HG03342 (cell line): Measurements from ENCODE around the gene SCAMP4.

Experiments used
- ATAC-seq: cut with Tn5 transposase; IDR thresholded peaks from one replicate; pipeline ENCODE4 v1.9.1; 2021; ENCODE audit warnings: mild to moderate bottlenecking, moderate library complexity; ENCODE audit not compliant: unreplicated experiment

The SCAMP4 gene

DNA sequence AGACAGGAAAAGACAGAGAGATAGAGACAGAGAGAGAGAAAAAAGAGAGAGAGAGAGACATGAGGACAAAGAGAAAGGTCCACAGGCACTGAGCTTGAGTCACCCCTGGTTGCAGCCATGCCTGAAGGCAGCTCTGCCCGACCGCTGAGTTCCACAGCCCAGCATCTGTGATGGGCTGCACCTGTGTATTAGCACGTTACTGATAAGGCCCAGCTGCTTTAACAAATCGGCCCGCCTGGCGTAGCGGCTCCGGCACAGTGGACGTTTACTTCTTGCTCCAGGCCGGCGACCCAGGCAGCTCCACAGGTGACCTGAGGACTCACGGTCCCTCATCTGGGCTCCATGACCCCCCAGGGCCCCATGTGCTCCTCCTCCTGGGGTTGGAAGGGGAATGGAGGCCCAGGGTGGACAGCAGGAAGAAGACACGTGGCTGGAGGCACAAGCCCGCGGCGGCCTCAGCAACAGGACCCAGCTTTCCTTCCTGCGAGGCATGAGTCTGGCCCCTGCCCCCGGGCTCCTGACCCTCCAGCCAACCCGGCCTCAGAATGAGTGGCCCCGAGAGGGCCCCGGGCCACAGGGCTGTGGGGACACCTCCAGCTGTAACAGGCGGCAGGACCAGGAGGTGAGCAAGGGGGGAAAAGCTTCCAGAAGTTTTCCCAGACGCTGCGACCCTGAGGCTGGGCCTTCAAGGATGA, 31.9 kb downstream of the SCAMP4 start:
- ATAC-seq = no peak

DNA sequence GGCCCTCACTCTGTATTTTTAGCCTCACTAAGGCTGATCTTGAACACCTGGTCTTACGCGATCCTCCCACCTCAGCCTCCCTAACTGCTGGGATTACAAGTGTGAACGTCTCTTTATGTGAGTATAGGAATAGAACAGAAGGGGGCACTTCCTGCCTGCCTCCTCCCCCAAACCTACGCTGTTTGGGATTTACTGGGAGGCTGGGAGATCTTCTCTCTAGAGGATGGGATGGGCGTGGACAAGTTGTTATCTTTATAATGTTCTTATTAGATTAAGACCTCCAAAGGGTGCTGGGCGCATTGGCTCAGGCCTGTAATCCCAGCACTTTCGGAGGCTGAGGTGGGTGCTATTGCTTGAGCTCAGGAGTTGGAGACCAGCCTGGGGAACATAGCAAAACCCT, 32.9 kb downstream of the SCAMP4 start:
- ATAC-seq = no peak

DNA sequence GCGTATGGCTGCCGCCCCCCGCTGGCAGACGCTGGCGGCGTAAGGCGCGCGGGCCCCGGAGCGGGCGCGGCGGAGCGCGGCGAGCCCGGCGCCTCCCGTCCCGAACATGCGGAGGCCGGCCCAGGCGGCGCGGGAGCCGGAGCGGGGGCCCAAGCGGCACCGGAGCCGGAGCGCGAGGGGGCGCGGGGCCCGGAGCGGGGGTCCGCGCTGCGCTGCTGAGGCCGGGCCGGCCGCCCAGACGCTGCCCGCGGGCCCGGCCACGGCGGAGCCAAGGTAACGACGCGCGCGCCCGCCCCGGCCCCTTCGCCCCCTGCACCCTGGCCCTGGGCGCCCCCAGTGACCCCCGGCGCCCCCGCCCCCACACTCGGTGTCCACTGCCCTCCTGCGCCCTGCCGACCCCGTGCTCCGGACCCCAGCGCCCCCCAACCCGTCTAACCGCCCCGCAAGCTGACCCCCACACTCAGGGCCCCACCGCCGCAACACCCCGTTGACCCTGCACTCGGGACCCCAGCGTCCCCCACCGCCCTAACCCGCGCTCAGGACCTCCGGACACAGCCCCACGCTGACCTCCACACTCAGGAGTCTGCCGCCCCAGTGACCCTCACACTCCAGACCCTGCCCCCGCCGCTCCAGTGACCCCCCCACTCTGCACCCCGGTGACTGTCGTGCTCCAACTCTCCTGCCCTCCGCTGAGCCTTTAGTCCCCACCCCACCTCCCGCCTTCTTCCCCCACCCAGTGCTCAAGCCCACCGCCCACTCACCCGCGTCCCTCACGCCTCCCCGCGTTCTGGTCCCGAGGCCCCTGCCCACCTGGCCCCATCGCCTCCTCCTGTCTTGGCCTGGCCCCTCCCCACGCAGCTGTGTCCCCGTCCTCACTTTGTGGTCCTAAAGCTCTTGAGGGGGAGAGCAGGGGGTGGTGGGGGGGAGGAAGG, 36.2 kb downstream of the SCAMP4 start, which contains the start of gene CSNK1G2:
Gene CSNK1G2 (plus strand): TSS at position 27 of the 932 bp plus-strand sequence. CDS start 28,601 bp downstream, outside the sequence.
- ATAC-seq = peak; percentile 60

DNA sequence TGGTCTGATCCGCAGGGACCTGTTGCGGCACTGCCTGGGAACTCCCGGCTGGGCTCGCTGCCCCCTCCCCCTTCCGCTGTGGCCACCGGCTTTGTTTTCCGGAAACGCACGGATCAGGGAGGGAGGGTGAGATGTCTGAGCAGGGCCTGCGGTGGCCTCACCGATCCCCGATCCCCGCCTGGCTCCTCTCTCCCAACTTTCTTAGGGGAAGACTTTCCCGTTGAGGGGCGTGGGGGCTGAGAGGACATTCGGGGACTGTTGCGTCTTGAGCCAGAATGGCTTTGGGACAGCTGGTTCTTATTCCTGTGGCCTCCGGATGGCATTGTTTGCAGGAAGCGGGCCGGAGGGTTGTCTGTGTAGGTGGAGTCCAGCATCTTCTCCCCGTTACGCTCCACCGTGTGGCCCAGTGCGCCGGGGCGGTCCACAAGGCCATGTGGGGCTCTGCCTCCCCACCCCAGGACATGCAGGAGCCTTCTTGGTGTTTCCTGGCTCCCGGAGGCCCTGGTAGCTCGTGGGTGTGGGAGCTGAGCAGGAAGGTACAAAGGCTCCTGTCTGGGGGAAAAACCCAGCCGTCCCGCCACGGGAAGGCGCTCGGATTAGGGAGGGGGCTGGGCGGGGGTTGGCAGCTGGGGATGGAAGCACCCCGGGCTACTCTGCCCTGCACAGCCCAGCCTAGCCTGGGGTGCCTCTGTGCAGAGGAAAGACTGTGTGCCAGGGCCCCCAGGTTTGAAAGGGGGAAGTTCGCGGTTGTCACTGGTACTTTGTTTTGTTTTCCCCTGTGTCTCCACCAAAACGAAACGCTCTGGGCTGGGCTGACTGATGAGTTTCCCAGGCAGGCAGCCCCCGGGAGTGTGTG, 37.1 kb downstream of the SCAMP4 start:
- no peak for ATAC-seq

DNA sequence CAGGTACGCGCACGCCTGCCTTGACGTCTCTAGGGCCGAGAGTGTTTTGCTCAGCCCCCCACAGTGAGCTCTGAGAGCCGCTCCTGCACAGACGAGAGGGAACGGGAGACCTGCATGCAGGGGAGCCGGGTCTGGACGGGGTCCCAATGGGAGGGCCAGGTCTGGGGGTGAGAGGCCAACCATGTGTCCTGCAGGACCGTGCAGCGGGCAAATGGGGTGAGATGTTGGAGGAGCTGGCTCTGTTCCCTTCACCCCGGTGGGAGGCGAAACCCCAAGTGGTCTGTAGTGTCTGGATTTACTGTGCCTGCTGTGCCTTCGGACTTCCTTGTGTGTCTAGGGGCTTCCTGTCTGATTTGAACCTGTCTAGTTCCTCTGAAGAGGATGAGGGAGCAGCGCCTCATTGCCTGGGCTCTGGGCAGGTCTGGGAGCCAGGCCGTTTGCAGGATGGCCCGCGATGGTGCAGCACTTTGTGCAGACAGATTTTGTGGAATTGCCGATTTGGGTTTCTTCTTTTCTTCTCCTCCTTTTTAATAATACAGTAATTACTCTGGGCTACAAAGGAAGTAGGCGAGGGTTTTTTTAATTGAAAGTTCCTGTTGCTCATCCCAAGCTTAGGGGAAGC, 37.8 kb downstream of the SCAMP4 start:
- ATAC-seq = no peak

DNA sequence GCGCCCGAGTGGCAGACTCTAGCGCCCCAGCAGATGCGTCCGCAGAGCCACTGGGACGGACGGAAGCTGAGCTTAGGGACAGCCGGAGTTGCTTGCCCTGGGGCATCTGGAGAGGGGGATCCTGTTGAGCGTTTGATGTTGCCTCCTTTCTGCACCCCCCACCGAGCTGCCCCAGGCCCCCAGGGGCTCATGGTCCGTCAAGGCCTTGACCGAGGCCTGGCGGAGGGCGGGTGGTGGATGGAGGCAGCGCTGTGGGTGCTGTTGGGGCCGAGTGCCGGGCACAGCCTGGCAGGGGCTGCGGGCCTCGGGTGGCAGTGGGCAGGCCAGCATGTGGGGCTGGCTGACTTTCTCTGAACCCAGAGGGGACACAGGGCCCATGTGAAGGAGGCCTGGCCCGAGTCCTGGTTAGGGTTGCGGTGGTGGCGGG, 38.5 kb downstream of the SCAMP4 start:
- ATAC-seq = no peak

DNA sequence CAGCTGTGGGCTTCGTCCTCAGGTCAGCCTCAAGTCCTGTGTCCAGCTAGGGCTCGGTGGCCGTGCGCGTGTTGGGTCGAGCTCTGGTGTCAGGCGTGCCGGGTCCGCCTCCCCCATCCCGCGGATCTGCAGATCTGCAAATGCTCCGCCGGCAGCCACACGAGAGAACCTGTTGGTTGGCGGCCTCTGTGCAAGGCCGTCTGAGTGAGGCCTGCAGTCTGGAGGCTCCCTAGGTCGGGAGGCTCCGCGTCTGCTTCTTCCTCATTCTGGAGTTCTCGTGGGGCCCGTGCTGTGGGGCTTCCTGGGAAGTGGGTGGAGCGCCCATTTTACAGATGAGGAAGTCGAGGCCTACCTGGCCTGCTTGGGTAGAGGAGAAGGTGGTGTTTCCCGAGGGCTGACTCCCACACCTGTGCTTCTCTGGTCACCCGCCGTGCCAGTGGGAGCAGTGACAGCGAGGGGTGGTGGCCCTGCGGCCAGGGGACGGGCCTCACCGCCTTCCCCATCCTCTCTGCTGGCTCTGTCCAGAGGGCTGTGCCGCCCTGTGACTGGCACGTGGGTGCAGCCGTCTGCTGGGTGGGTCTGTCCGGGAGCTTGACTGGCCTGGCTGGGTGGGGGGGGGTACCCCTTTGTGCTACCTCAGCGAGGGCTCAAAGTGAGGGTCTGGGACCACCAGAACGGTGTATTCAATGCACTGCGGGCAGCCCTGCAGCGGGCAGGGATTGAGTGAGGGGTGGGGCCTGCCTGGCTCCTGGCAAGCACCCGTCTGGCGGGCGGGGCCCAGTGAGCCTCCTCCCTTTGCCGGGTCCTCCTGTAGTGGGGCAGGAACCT, 39.1 kb downstream of the SCAMP4 start:
- ATAC-seq = no peak

DNA sequence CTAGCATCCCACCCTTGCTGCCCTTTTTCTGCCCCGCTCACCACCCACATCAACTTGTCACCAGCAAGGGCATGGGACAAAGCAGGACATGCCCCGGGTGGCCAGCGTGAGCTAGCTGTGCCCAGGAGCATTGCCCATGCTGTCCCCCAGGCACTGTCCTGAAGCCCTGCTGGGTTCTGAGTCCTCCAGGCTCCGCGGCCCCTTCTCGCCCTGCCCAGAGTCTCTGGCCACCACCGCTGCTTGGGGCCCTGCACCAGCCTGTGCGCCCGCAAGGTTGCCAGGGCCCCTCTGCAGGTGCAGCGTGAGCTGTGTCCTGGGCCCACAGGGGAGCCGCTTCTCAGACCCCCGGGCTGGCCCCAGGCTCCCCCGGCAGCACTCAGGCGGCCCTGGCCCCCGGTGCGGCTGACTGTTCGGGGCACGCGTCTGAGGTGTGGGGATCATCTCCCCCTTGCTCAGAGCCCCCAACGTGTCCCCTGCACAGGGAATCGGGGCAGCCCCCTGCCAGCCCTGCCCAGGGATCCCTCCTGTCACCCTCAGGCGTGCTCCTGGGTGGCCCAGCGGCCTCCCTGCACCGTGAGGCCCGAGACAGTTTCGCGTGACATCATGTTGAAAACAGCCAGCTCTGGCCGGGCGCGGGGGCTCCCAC, 39.8 kb downstream of the SCAMP4 start:
- ATAC-seq = no peak

DNA sequence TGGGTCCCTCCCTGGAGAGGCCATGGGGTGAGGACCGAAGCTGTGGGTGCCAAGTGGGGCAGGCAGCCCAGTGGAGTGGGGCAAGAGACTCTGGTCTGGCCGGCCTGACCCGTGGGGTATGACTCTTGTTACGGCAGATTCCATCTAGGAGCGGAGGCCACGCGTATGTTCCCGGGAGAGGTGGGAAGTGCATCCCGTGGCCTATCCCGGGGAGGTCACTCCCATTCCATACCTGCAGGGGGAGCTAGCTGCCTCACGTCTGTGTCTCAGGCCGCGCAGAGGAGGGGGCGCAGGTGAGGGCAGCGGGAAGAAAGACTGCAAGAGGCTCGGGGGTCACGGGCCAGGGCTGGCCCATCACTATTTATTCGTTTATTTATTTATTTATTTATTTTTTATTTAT, 40.7 kb downstream of the SCAMP4 start:
- ATAC-seq = no peak

DNA sequence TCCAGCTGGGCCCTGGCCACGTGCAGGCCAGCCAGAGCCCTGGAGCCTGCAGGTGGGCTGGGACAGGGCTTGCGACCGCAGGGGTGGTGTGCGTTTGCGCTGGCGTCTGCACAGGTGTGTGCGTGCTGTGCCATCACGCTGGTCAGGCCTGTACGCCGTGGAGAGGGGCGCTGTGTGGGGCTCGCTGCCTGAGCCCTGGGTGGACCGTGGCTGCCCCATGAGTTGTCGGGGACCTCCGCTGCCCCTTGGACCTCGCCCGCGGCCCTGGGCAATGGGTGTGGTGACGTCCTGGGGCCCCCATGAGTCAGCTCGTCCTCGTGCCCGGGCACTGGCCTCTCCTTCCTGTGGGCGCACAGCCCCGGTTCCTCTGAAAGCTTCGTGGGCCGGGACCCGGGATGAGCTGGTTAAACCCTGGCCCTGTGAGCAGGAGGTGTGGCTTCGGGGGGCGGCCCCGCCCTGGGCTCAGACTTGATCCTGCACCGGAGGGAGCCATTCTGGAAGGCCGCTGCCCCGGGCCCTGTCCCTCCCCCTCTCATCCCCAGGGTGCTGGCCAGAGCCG, 42.5 kb downstream of the SCAMP4 start:
- no peak for ATAC-seq

DNA sequence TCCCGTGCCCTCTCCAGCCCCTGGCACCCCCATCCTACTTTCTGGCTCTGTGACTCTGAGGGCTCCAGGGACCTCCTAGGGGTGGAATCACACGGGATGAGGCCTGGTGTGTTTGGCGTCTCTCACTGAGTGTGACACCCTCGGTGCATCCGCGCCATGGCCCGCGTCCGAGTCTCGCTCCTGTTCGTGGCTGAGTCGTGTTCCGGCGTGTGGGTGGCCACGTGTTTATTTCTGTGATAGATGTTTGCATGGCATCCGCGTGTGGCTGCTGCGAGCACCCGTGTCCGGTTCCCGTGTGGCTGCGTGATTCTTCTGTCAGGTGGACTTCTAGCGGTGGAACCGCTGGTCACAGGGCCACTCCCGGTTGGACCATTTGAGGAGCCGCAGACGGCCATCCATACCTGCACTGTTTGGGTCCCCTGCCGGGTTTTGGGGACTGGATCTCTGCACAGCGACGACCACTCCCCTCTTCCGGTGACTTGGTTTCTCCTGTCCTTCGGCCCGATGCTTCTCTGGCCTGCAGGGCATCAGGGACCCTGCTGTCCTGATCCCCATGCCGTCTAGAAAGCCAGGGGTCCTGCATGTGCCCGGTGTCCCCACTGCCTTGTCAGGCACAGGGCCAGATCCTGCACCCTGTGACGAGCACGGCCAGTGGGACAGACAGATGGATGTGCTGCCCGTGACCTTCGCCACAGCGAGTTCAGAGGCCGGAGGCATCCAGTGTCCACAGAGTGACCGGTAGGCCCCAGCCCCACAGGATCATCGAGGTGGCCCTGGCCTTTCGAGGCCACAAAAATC, 44.3 kb downstream of the SCAMP4 start:
- ATAC-seq = no peak

DNA sequence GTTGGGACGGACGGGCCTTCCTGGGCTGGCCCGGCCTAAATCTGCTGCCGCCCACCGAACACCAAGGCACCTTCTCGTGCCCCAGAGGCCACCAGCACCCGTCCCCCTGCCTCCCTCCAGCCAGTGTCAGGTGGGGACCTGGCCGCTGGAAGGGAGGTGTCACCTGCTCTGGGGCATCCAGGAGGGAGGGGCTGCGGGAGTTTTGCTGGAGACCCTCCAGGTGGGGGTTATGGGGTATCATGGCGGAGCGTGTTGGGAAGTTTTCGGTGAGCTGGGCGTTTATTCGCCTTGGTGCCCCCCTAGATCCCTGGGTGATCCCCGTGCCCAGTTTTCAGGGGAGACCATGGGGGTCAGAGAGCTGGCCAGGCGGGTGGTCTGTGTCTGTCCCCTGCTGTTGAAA, 45.4 kb downstream of the SCAMP4 start:
- no peak for ATAC-seq

DNA sequence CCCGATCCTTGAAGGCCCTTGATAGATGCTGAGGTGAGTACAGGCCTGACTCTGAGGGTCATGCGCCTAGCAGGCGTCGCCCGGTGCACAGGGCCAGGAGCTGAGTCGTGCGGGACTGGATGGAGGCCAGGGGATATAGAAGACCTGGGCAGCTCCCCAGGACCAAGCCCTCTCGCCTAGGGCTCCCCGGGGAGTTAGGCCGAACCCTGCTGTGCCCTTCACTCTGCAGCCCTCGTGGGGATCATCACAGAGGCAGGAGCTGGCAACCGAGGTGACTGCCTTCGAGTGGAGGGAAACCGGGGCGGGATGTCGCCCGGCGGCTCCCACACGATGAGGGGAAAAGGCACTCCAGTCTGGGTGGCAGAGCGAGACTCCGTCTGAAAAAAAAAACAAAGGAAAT, 47.4 kb downstream of the SCAMP4 start:
- ATAC-seq = no peak

DNA sequence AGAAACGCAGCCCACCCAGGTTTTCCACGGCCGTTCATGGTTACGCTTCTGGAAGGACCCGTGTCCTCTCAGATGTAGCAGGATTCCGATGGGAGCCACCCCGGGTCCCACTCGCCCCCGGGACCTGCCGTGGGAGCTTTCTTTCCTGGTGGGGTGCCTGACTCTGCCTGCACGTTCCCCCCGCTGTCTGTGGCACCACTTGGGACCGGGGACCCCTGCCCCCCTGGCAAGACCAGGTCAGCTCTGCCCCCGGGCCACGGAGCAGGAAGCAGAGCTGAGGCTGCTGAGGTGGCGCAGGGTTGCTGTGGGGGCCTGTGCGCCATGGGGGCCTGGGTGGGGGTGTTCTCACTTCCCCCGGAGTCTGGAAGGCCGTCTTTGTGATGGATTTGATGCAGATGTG, 47.8 kb downstream of the SCAMP4 start:
- ATAC-seq = no peak

DNA sequence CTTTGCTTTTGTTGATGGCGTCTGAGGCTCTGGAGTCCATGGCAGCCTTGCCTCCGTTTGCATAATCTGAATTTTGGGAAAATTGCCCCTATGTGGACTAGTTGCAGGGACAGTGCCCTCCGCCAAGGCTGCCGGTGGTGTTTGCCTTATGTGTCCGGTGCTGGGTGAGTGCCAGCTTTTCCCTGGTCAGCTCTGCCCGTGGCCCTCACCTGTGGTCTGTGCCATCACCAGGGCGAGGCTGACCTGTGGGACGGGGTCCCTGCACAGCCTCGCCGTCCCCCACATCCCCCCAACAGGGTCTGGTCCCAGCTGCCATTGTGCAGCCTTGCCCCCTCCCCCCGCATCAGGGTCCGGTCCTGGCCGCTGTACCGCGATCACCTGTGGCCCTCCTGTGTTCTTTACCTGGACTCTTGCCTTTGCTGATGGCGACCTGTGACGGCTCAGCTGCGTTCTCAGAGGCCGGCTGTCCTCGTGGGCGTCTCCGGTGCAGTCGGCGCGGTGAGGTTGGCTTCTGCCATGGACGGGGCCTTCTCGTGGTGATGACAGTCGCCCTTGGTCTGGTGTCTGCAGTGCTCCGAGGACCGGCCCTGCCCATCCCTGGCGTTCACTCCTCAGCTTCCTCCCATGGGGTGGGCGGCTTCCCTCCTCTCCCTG, 48.4 kb downstream of the SCAMP4 start:
- no peak for ATAC-seq

DNA sequence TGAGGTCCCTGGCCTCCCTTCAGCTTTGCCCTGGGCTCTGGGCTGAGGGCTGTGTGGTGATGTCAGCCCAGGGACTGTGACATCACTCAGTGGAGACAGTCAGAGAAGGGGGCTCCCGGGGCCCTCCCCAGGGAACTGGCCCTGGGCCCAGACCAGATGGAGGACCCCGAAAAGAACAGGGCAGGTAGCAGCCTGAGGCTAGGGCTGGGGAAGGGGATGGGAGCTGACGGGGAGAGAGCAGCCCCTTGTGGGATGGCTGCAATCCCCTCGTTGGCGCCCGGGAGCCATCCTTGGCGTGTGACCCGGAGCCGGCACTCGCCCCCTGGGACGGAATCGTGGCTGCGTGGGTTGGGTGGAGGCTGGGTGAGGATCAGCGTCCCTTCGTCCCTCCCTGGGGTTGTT, 49.3 kb downstream of the SCAMP4 start:
- no peak for ATAC-seq
